Small intestine (tissue), 7 donors: ENCODE results near the gene BRD1. TPM values are rescaled to one million over a fixed set of nuclear protein-coding genes. Genes with fewer than 3 reads are reported as not detected.

Source experiments
- DNase-seq, 2 donors: peaks; one replicate each; pipeline versions ENCODE4 v3.0.0 to v3.0.0-alpha.2; 2013
- FAIRE-seq: peaks from 2 replicates; lab custom pipeline; 2012; peaks lifted over from hg19 to GRCh38; lab: Jason Lieb, UNC
- H3K27ac ChIP-seq, 3 donors: one replicate each; pipeline ENCODE4 v1.5.1; 2013; ENCODE audit warnings: low read length in 2 of 3, mild to moderate bottlenecking in 2 of 3, control low read depth in 1 of 3, inconsistent platforms in 1 of 3, low read depth in 1 of 3, moderate library complexity in 1 of 3
- H3K27me3 ChIP-seq, 3 donors: one replicate each; pipeline ENCODE4 v1.6.1; 2013; ENCODE audit warnings: low read length in 3 of 3, inconsistent platforms in 1 of 3; ENCODE audit not compliant: control insufficient read depth in 3 of 3, insufficient read depth in 3 of 3
- H3K36me3 ChIP-seq, 3 donors: one replicate each; pipeline ENCODE4 v1.6.1; 2013; ENCODE audit warnings: low read length in 3 of 3, inconsistent platforms in 1 of 3, low read depth in 1 of 3, mild to moderate bottlenecking in 1 of 3, moderate library complexity in 1 of 3; ENCODE audit not compliant: control insufficient read depth in 3 of 3, insufficient read depth in 2 of 3
- H3K4me1 ChIP-seq, 3 donors: one replicate each; pipeline ENCODE4 v1.6.1; 2013; ENCODE audit warnings: low read length in 2 of 3, inconsistent platforms in 1 of 3, low read depth in 1 of 3, mild to moderate bottlenecking in 1 of 3, moderate library complexity in 1 of 3; ENCODE audit not compliant: control insufficient read depth in 3 of 3, insufficient read depth in 2 of 3
- H3K4me3 ChIP-seq, 3 donors: one replicate each; pipeline ENCODE4 v1.5.1; 2013; ENCODE audit warnings: low read length in 3 of 3, control low read depth in 1 of 3, inconsistent platforms in 1 of 3, low read depth in 1 of 3, mild to moderate bottlenecking in 1 of 3, moderate library complexity in 1 of 3
- H3K9me3 ChIP-seq, 2 donors: one replicate each; pipeline ENCODE4 v1.6.1; 2013; ENCODE audit warnings: low read depth in 1 of 2, low read length in 1 of 2; ENCODE audit not compliant: control insufficient read depth in 2 of 2, insufficient read depth in 1 of 2
- WGBS, 3 donors: extraction: QIAGEN DNeasy Blood & Tissue Kit; methylation state at CpG; one replicate each; pipeline ENCODE4 v1.1.7; 2013; 5-methylcytosine and 5-hydroxymethylcytosine counted together
- polyA plus RNA-seq, 4 donors: library from polyadenylated mRNA; stranded (reverse) in 3 of 4; unstranded in 1 of 4; fragments of 200-250 nt in 3 of 4; fragments of 120-200 nt in 1 of 4; gene quantifications; one replicate each; pipeline versions ENCODE4 v1.2.1 to v1.2.3, GENCODE V29; 2013
- donor health status: healthy with polysubstance abuse.
- donor health status: control.
- donor health status: control.
- donor health status: Bipolar disorder and iron deficiency.
- donor health status: healthy.

BRD1 gene
- polyA plus RNA-seq, 4 donors: 18.5 to 33.2 (median 23.9) TPM

GRCh38 chr22:49867303-49868265, 39.9 kb upstream of the BRD1 start:
- H3K4me1 ChIP-seq: no peaks in the 10 kb centered on the region
- WGBS, 3 donors: 88 to 96% (median 92%) methylated on average over 18 of the region's 18 CpGs
- peaks cover 0 to 46% of the 10 kb centered on the region in 2 donors for H3K9me3 ChIP-seq
- FAIRE-seq: no peak
- no peak overlapping the region for H3K4me3 ChIP-seq
- H3K27ac ChIP-seq: peak overlapping the region in 1 of 3 donors; percentile 88
- peaks cover 0 to 3% (median 2%) of the 10 kb centered on the region in 3 donors for H3K36me3 ChIP-seq
- no peaks in the 10 kb centered on the region for H3K27me3 ChIP-seq
- peak in 1 of 2 donors; percentile 48 for DNase-seq

GRCh38 chr22:49866646-49867045, 39.0 kb upstream of the BRD1 start:
- Histone ChIP-seq H3K4me3 (no peak overlapping the region), H3K27ac (peak overlapping the region in 1 of 3 donors; percentile 15), H3K9me3 (peaks cover 0 to 44% of the 10 kb centered on the region in 2 donors), H3K36me3 (peaks cover 0 to 3% (median 2%) of the 10 kb centered on the region in 3 donors), H3K4me1 (no peaks in the 10 kb centered on the region), H3K27me3 (no peaks in the 10 kb centered on the region)
- 89 to 91% (median 91%) methylated on average over 8 of the region's 8 CpGs for WGBS, 3 donors
- DNase-seq: no peak
- no peak for FAIRE-seq

GRCh38 chr22:49866134-49866533, 38.5 kb upstream of the BRD1 start:
- peaks cover 0 to 3% (median 2%) of the 10 kb centered on the region in 3 donors for H3K36me3 ChIP-seq
- H3K27me3 ChIP-seq: no peaks in the 10 kb centered on the region
- no peak overlapping the region for H3K4me3 ChIP-seq
- H3K4me1 ChIP-seq: no peaks in the 10 kb centered on the region
- no peak overlapping the region for H3K27ac ChIP-seq
- peaks cover 0 to 42% of the 10 kb centered on the region in 2 donors for H3K9me3 ChIP-seq
- FAIRE-seq: no peak
- no peak for DNase-seq
- 41 to 45% (median 45%) methylated on average over 2 of the region's 2 CpGs for WGBS, 3 donors

- 91 to 93% (median 92%) methylated on average over 17 of the region's 17 CpGs for WGBS, 3 donors
- no peak for FAIRE-seq
These were observed 37.5 kb upstream of the BRD1 start for GRCh38 chr22:49865156-49865555.

GRCh38 chr22:49863931-49864330, 36.3 kb upstream of the BRD1 start:
- DNase-seq: no peak
- Histone ChIP-seq H3K27me3 (no peaks in the 10 kb centered on the region), H3K4me1 (no peaks in the 10 kb centered on the region), H3K4me3 (no peak overlapping the region), H3K27ac (no peak overlapping the region), H3K36me3 (peaks cover 0 to 2% (median 0%) of the 10 kb centered on the region in 3 donors), H3K9me3 (peaks cover 0 to 31% of the 10 kb centered on the region in 2 donors)
- WGBS, 3 donors: 74 to 79% (median 75%) methylated on average over 7 of the region's 7 CpGs
- no peak for FAIRE-seq

More at GRCh38 chr22:49865156-49865555, 37.5 kb upstream of the BRD1 start:
- Histone ChIP-seq H3K9me3 (peaks cover 0 to 40% of the 10 kb centered on the region in 2 donors), H3K27me3 (no peaks in the 10 kb centered on the region), H3K36me3 (peaks cover 0 to 3% (median 2%) of the 10 kb centered on the region in 3 donors), H3K27ac (no peak overlapping the region), H3K4me3 (no peak overlapping the region), H3K4me1 (no peaks in the 10 kb centered on the region)
- DNase-seq: no peak

- no peaks in the 10 kb centered on the region for H3K27me3 ChIP-seq
- peaks cover 0 to 6% (median 0%) of the 10 kb centered on the region in 3 donors for H3K36me3 ChIP-seq
- no peak overlapping the region for H3K4me3 ChIP-seq
- FAIRE-seq: no peak
- H3K9me3 ChIP-seq: peaks cover 0 to 19% of the 10 kb centered on the region in 2 donors
- 91 to 94% (median 93%) methylated on average over 5 of the region's 5 CpGs for WGBS, 3 donors
- no peak overlapping the region for H3K27ac ChIP-seq
- no peaks in the 10 kb centered on the region for H3K4me1 ChIP-seq
- DNase-seq: no peak
These were observed 34.8 kb upstream of the BRD1 start for GRCh38 chr22:49862496-49862776.

- Histone ChIP-seq H3K27me3 (no peaks in the 10 kb centered on the region), H3K36me3 (peaks cover 0 to 11% (median 0%) of the 10 kb centered on the region in 3 donors), H3K9me3 (peaks cover 0 to 14% of the 10 kb centered on the region in 2 donors), H3K4me1 (peaks cover 0 to under 1% (median 0%) of the 10 kb centered on the region in 3 donors), H3K27ac (no peak overlapping the region), H3K4me3 (no peak overlapping the region)
- DNase-seq: no peak
- FAIRE-seq: no peak
- WGBS, 3 donors: 91 to 94% (median 94%) methylated on average over 29 of the region's 29 CpGs
These were observed 34.2 kb upstream of the BRD1 start for GRCh38 chr22:49861642-49862495.

GRCh38 chr22:49858827-49859226, 31.2 kb upstream of the BRD1 start:
- DNase-seq (no peak), FAIRE-seq (no peak)
- H3K27ac ChIP-seq: no peak overlapping the region
- H3K9me3 ChIP-seq: no peaks in the 10 kb centered on the region
- H3K4me1 ChIP-seq: peaks cover 0 to 5% (median 0%) of the 10 kb centered on the region in 3 donors
- WGBS, 3 donors: 81 to 90% (median 89%) methylated on average over 13 to 14 of the region's 14 CpGs
- H3K4me3 ChIP-seq: no peak overlapping the region
- H3K36me3 ChIP-seq: peaks cover 0 to 12% (median 0%) of the 10 kb centered on the region in 3 donors
- H3K27me3 ChIP-seq: no peaks in the 10 kb centered on the region
